HL-60/S4 treated with retinoic acid at 250 ng/mL for 4 days and 3 days (cell line): Measurements from ENCODE around the gene TANGO2.

Source experiments
- in situ Hi-C: fragments of 300-500 bp; cut with MboI; formaldehyde crosslinking; loops from 2 replicates; pipeline ENCODE4 v1.7.0; 2022; ENCODE audit warnings: low sequenced_read_pairs

TANGO2 gene

DNA sequence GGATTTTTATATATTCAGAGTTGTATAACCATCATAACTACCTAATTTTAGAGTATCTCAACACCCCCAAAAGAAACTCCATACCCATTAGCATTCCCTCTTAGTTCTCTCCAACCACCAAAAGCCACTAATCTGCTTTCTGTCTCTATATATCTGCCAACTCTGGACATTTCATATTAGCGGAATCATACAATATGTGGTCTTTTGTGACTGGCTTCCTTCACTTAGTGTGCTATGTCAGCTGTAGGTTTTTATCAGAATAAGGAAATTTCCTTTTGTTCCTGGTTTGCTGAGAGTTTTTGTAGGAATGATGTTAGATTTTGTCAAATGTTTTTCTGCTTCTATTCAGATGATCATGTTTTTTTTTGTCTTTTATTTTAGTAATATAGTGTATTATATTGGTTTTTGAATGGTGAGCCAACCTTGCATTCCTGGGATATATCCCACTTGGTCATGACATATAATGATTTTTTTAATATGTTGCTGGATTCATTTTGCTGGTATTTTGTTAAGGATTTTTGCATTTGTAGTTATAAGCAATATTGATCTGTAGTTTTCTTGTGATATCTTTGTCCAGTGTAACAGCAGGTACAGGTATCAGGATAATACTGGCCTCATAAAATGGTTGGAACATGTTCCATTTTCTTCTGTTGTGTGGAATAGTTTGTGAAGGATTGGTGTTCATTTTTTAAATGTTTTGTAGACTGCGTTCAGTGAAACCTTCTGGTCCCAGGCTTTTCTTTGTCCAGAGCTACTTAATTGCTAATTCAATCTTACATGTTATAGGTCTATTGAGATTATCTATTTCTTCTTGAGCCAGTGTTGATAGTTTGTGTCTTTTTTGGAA, 75.9 kb downstream of the TANGO2 start:
- in situ Hi-C loops, result no loop called here

- in situ Hi-C loops, result no loop called here
Observed at GRCh38 chr22:20099099-20099711, 78.3 kb downstream of the TANGO2 start.

- in situ Hi-C loops, result no loop called here
Observed at GRCh38 chr22:20101638-20102037, 80.7 kb downstream of the TANGO2 start.

DNA sequence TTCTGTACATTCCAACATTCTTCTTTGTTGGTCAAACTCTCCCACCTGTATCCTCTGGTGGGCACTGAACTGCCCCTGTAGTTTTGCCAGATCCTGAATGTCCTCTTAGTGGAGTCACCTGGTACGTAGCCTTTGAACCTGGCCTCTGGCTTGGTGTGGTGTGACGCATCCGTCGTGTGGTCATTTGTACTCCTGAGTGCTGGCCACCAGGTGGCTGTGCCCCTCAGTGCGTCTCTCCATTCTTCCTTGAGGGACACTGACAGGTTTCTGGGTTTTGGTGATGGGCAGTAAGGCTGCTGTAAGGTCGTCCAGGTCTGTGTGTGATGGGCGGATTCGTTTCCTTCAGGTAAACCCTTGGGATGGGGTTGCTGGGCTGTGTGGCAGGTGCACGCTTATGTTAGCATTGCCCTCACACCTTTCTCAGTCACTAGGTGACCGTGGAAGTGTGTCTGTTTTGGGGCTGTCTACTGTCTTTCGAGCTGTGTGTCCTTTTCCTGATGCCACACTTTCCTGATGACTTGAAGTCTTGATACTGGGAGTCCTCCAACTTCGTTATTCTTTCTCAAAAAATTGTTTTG, 81.4 kb downstream of the TANGO2 start:
- in situ Hi-C loops, result no loop called here

- in situ Hi-C loops, result no loop called here
Observed at GRCh38 chr22:20105456-20106204, 84.7 kb downstream of the TANGO2 start.

GRCh38 chr22:20106205-20106848, 85.4 kb downstream of the TANGO2 start:
- in situ Hi-C loops, result no loop called here

- in situ Hi-C loops, result no loop called here
Observed at GRCh38 chr22:20106849-20107237, 85.9 kb downstream of the TANGO2 start.

DNA sequence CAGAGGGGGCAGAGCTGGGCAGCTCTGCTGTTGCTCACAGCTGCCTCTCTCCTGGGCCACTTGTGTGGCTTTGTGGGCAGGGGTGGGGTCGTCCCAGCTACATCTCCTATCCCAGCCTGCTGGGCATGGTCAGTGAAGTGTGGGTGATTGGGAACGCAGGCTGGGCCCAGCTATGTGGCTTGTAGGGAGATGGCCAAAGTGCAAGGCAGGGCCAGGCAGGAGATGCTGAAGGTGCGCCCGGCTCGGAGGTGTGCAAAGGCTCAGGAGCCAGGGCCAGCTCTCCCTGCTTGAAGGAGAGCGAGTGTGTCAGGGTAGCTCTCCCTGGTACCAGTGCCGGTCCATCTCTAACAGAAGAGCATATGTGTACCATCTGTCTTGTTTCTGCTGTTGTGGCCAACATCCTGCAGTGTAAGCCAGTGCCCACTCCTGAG, 86.6 kb downstream of the TANGO2 start:
- in situ Hi-C loops, result no loop called here

DNA sequence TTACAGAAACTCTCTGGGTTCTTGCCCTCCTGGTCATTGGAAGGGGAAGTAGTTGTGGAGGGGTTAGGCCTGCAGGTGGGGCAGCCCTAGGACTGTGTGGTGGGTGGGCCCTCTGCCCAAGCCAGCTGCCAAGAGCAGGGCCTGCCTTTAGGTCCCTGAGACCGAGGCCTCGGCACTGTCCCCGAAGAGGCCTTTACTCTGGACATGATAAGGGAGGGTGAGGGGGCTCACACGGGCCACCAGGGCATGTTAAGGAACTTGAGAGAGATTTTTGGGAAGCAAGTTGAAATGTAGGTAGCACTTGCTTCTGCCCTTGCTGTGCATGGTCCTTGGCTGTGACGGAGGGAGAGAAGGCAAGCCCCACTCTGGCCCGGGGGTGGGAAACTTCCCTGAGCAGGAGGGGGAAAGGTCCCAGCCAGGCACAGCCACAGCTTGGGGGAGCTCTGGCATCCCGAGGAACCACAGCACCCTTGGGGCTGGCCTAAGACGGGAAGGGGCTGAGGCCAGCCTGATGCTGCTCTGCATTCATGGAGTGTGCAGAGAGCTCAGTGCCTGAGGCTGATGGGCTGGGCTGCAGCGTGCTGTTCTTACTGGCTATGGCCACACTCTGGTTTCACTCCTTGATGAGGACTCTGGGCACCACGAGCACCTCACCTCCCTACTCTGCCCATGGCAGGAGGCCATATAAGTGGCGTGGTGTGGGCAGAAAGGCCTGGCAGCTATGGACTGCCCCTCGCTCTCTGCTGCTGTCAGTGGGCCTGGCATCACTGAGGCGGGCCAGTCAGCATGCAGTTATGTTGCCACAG, 87.2 kb downstream of the TANGO2 start:
- in situ Hi-C loops, result no loop called here

- in situ Hi-C loops, result no loop called here
Observed at GRCh38 chr22:20108757-20109230, 87.9 kb downstream of the TANGO2 start.

DNA sequence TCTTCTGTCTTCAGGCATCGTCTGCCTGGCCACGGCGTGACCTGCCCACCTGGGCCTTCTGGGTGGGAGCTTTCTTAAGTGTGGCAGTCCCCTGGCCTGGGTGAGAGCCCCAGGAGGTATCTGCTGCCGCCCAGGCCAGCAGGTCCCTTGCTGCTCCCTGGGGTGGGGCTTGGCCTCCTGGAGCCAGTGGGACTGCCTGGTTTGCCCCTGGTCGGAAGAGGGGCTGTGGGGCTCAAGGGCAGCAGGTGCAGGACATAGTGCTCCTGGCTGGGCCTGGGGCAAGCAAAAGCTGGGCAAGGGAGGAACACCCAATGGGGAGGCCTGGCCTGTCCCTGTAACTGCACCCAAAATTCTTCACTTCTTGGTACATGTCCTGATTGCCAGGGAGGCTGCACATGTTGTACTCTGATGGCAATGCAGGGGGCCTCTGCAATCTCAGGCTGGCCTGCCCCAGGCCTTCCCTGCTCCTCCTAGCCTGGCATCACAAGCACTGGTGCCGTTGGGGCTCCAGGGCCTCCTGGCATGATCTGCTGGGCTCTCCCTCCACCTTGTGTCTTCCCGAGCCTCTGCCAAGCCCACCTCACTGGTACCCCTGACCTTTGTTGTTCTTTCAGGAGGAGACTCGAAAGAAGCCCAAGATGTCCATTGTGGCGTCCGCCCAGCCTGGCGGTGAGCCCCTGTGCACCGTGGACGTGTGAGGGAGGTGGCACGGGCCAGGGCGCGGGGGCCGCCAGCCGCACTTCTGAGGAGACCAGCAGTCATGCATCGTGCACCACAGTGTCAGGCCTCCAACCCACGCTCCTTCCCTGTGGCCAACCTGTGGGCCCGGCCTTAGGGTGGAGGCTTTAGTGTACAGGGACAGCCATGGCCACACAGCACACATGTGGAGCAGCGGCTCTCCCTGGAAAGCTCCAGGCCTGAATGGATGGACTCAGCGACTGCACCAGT, 88.8 kb downstream of the TANGO2 start:
- in situ Hi-C loops, result no loop called here

DNA sequence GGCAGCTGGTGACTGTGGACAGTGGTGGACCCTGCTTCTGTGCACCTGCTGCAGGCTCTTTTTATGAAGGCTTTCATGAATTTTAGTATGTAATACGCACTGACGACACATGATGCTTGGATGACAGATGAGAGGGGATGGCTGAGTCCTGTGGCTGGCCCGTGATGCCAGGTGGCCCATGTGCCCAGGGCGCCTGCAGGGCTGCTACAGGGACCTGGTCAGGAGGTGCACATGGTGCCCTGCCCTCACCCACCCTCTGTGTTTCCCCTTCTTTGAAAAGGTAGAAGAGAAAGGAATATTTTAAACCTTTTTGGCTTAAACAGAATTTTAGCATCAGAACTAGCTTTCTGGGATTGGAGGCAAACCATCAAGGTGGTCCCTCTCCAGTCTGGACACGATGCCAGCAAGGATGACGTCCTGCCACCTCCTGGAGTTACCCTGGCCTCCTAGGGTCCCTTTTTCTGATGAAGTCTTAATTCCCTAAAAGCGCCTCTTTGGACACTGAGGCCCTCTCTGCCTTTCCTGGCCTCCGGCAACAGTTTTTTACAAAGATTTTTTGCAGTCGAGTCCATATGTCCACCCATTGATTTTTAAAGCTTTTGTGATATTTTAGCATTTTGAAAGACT, 89.6 kb downstream of the TANGO2 start:
- in situ Hi-C loops, result no loop called here

- in situ Hi-C loops, result no loop called here
Observed at GRCh38 chr22:20111045-20111688, 90.3 kb downstream of the TANGO2 start.

GRCh38 chr22:20111689-20112622, 91.0 kb downstream of the TANGO2 start:
- in situ Hi-C loops, result no loop called here

DNA sequence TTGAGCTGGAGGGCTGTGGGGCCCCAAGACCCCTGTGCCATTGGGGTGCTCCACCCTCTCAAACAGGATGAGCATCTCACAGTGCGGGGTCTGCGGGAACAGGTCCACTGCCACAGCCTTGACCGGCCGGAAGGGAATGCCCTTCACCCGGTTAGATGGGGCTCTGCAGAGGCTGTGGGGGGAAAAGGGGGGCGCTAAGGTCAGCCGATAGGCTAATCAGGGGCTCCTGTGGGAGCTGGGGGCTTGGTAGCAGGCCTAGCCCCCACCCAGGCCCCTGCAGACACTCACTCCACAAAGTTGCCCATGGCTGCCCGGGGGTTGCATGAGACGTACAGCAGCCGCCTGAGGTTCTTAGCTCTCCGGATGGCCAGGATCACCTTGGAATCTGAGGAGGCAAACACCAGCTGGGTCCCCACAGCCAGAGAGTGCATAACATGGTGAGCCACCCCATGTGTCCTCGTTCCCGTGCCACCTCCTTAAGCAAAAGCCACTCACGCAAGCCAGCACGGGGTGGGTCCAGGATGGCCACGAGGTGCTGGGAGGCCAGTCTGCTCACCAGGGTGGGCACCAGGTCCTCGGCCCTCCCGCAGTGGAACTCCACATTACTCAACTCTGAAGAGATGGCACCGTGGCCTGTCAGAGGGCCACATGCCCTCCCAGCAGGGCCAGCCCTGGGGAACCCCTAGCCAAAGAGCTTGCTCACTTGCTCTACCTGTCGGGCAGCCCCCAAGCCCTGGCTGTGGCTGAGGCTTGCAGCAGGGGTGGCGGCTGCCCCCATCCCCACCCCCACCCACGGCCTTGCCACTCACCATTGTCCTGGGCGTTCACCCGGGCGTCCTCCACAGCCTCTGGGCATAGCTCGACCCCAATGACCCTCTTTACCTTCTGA, 92.0 kb downstream of the TANGO2 start:
- in situ Hi-C loops, result no loop called here
